GM18505 (cell line): ENCODE data around the gene CHPF2.

Source experiments
- ATAC-seq: cut with Tn5 transposase; IDR thresholded peaks from one replicate; pipeline ENCODE4 v1.9.1; 2021; ENCODE audit not compliant: unreplicated experiment
- POLR2A ChIP-seq: IDR thresholded peaks from 4 replicates; pipeline ENCODE4 v1.6.1; 2011; ENCODE audit warnings: borderline replicate concordance; ENCODE audit not compliant: insufficient read depth, insufficient read length; ENCODE audit errors: extremely low read depth

Gene CHPF2

GRCh38 chr7:151278949-151279348, 46.7 kb downstream of the CHPF2 start:
- ATAC-seq = no peak
- no peak for TF ChIP-seq POLR2A

GRCh38 chr7:151279868-151280267, 47.6 kb downstream of the CHPF2 start:
- ATAC-seq = no peak
- TF ChIP-seq POLR2A = no peak

- ATAC-seq = no peak
- TF ChIP-seq POLR2A = no peak
Measured at GRCh38 chr7:151280388-151281019, 48.2 kb downstream of the CHPF2 start.

- ATAC-seq = no peak
- no peak for TF ChIP-seq POLR2A
Measured at GRCh38 chr7:151281686-151282085, 49.4 kb downstream of the CHPF2 start.

GRCh38 chr7:151282111-151282510, 49.8 kb downstream of the CHPF2 start:
- no peak for ATAC-seq
- no peak for TF ChIP-seq POLR2A

GRCh38 chr7:151283302-151283701, 51.0 kb downstream of the CHPF2 start:
- TF ChIP-seq POLR2A = no peak
- ATAC-seq = no peak

- TF ChIP-seq POLR2A = no peak
- no peak for ATAC-seq
Measured at GRCh38 chr7:151286148-151286547, 53.9 kb downstream of the CHPF2 start.
